Cerebellar cortex (tissue), 1 donor: ENCODE measurements around the gene CRB3.

Experiments
- DNase-seq: peaks from one replicate; pipeline ENCODE4 v3.0.0-alpha.2; 2015; ENCODE audit warnings: low spot score

The CRB3 gene

GRCh38 chr19:6433165-6433564 is 30.9 kb upstream of the CRB3 start:
- no peak for DNase-seq

GRCh38 chr19:6433663-6434062 is 30.4 kb upstream of the CRB3 start, which contains the start of gene SLC25A41:
SLC25A41 (minus strand) TSS chr19:6433763; CDS start chr19:6433693, 70 bp downstream.
- DNase-seq, result no peak

GRCh38 chr19:6439743-6440142 is 24.3 kb upstream of the CRB3 start:
- no peak for DNase-seq

DNA sequence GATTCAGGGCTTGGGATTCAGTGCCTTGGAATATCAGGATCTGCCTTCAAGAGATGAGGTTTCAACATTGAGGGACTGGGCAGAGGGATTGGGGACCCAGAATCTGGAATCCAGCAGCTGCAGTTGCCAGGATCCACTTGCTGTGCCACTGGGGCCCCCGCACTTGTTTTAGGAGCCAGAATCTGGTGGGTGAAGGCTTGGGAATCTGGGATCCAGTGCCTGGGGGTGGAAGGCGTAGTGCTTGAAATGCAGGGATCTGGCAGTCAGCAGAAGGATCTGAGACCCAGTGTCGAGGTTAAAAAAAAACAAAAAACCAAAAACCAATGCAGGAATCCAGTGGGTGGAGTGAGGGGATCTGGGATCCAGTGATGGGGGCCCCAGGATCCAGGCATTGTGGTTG is 23.2 kb upstream of the CRB3 start:
- DNase-seq, result no peak

- no peak for DNase-seq
Observed at GRCh38 chr19:6442087-6442688, 21.9 kb upstream of the CRB3 start.

- no peak for DNase-seq
Observed at GRCh38 chr19:6443986-6444385, 20.1 kb upstream of the CRB3 start.

DNA sequence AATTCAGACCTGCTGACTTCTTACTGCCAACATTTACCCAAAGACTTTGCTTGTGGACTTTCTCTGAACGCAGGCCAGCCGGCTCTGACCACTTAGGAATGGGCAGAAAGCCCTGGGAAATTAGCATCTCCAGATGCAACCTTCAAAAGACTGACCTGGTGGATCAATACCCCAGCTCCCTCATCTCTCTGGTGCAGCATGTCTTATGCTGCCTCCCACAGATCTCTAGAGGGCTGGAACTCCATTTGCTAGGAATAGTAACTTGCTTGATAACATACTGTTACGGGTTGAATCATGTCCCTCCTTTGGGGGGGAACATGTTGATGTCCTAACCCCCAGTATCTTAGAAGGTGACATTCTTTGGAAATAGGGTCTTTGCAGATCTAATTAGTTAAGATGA is 17.6 kb upstream of the CRB3 start:
- DNase-seq, result no peak

- no peak for DNase-seq
Observed at GRCh38 chr19:6448045-6448444, 16.0 kb upstream of the CRB3 start.

DNA sequence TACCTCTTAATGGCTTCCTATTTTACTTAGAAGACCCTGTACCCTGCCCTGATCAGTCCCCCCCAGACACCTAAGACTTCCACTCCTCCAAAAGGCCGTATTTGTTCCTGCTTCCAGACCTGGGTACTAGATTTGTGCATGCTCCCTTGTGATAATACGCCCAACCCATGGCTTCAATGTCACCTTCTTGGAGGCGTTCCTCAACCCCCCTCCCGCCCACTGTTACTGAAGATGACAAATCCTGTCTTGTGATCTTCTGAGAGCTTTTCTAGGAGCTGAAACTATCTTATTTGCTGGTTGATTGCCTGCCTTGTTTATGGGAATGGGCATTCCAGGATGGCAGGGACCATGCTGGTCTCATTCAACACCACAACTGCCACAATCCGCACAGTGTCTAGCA is 13.9 kb upstream of the CRB3 start:
- no peak for DNase-seq

- no peak for DNase-seq
Observed at GRCh38 chr19:6451583-6452222, 12.4 kb upstream of the CRB3 start.

DNA sequence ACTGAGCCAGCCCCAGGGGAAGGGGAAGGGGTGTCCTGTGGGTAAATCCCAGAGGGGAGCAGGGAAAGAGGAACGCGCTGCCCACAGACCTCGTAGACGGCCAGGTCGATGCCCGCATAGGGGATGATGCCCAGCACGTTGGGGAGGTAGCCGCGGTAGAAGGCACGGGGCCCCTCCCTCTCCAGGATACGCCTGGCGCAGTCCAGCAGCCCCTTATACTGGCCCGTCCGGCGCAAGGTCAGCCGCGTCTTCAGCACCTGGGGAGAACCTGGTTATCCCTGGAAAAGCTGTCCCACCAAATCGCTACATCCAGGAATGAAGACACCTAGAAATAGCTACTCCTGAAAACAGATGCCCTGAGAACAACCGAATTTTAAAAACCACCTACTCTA is 11.9 kb upstream of the CRB3 start:
- DNase-seq, result no peak

GRCh38 chr19:6452899-6453298 is 11.2 kb upstream of the CRB3 start:
- DNase-seq, result no peak

DNA sequence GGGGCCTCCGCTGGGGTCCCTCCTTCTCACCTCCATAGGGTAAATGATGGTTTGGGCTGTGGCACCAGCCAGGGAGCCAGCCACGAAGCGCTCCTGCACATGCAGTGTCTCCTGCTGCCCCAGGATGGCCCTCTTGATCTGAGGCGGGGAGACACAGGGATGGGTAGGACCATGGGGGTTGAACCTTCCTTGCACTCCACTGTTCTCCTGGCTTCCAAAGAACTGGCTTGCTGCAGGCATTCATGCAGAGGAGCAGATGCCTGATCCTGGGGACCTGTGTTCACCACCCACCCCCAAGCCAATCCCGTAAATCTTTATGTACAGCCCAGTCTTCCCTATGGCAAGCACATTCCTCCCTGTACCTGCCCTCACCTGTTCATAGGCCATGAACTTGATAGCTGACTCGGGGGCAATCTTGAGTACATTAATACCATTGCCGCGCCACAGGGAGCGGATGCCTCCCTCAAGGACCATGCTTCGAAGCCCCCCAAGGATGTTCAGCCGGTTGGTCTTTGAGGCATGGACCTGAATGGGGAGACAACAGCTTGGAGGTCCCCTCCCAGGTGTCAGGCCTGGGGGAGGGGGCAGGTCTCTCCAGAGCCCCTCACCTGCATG is 10.0 kb upstream of the CRB3 start:
- DNase-seq, result no peak

GRCh38 chr19:6455924-6456323 is 8.1 kb upstream of the CRB3 start:
- DNase-seq, result no peak

GRCh38 chr19:6457958-6458694 is 5.9 kb upstream of the CRB3 start:
- DNase-seq, result peak; percentile 12

GRCh38 chr19:6458695-6459261 is 5.3 kb upstream of the CRB3 start:
- peak; percentile 23 for DNase-seq

DNA sequence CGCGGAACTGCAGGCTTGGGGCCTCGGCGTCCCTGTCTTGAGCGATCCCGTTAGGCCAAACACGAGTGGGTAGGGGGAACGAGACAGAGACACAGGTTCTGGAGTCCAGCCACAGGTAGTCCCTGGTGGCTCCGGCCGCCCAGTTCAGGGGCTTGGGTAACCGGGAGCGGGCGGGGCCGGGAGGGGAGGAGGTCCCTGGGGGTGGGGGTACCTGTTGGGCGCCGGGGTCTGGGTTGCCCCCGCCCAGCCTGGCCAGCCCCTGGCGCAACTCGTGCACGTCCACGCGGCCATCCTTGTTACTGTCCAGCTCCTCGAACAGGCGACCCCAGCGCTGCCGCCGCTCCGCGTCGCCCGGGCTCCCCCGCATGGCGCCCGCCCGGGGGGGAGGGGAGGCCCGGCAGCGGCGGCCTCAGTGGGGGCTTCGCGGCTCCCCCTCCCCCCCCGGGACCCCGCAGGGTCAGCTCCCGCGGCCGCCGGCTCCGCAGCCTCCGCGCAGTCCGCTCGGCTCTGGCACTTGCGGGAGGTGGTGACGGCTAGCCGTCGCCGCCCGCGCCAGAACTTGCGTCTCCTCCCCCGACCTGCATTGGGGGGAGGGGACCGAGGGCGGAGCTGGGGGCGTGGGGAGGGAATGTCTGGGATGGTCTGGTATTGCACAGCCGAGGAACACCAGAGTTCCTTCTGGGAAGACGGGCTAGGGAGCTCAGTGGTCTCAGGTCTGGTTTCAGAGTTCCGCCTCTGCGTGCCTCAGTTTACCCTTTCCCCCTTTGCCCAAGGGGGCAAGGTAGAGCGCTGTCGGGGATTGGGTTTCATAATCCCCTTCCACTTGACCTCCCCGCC is 4.6 kb upstream of the CRB3 start, which contains the start of gene SLC25A23:
SLC25A23 (minus strand) TSS at position 531 of the 837 bp plus-strand sequence; CDS start at position 367, 164 bp downstream.
- peak; percentile 78 for DNase-seq

DNA sequence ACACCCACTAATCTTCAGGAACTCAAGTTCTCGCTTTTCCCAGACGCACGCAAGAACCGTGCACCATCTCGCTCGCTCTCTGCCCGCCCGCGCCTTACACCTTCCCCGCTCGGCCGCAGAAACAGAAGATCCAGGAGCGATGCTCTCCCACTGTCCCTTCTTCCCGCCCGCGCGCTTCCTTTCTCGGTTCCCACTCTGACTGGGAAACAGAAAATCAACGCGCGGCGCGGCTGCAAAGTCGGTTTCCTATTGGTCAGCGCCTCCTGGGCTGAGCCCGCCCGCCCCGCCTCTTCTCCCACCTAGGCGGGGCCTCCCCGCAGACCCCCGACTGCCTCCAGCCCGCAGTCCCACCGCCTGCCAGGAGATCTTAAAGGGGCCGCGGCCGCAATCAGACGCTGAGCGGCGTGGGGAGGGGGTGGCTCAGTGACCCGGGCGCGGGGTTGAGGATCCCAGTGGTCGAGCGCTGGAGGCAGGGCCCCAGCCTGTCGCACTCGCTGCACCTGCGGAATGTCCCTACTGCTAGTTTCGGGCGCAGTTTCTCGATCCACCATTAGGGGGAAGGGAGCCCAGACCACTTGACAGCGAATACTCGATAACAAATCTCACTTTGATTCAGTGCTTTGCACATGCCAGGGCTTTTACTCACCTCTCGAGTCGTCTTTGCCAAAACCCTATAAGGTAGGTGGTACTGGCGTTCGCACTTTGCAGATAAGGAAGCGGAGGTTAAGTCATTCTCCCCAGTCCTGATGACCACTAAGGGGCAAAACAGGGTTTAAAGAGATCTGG is 3.8 kb upstream of the CRB3 start:
- DNase-seq, result peak; percentile 99

GRCh38 chr19:6465006-6465405 is 935 bp downstream of the CRB3 start:
- no peak for DNase-seq

DNA sequence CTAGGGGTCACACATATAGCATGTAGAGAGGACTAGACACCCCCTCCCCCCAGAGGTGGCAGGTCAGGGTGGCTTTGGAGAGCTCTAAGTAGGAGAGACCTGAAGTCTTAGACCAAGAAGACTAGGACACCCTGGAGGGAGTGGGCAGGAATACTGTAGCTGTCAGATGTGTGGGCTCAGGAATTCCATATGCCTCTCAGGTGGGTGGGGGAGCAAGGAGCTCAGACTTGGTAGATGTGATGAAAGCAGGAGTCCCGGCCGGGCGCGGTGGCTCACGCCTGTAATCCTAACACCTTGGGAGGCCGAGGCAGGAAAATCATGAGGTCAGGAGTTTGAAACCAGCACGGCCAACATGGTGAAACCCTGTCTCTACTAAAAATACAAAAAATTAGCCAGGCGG is 1.6 kb downstream of the CRB3 start:
- no peak for DNase-seq
